K562 (cell line): Measurements from ENCODE around the gene S100P. TPM values are rescaled to one million over a fixed set of nuclear protein-coding genes. Genes with fewer than 3 reads are reported as not detected.

Experiments used
- ATAC-seq: fragments of 200-7000 bp; cut with Tn5 transposase; 3 replicates; pipeline ENCODE4 v1.9.1; 2020; ENCODE audit warnings: moderate library complexity
- BruUV-seq: library from RNA; stranded (reverse); fragments of 400-500 nt; replicated peaks from 2 replicates; lab custom pipeline; 2021; lab: Mats Ljungman, UMichigan
- CTCF ChIA-PET: fragments of 300-600 bp; formaldehyde crosslinking; extraction: SDS; loops from one replicate; lab custom pipeline; 2021; ENCODE audit warnings: low intra/inter-chr PET ratio; lab: Yijun Ruan, JAX
- POLR2A ChIA-PET: fragments of 300-600, 350-650 bp; sonication (Branson Sonifier 250); formaldehyde crosslinking; extraction: SDS; loops from one replicate; lab custom pipeline; 2021; ENCODE audit warnings: antibody characterized with exemption, inconsistent platforms; lab: Yijun Ruan, JAX
- DNase-seq, 4 experiments: peaks; one replicate each; pipeline versions ENCODE4 v3.0.0 to v3.0.0-alpha.2; 2011 to 2018; ENCODE audit warnings: low spot score in 3 of 4, mixed read lengths in 3 of 4; ENCODE audit errors: extremely low read depth in 1 of 4
- FAIRE-seq: peaks from 2 replicates; lab custom pipeline; 2011; peaks lifted over from hg19 to GRCh38; lab: Jason Lieb, UNC
- H2AFZ ChIP-seq: 2 replicates; pipeline ENCODE4 v1.6.0; 2011; ENCODE audit warnings: low read depth, low read length, control low read depth, inconsistent platforms
- H3K27ac ChIP-seq: fragments of 200-600 bp; 3 replicates; pipeline ENCODE4 v1.8.0; 2011; ENCODE audit warnings: low read depth, mild to moderate bottlenecking, control low read depth, inconsistent platforms, low read length, moderate library complexity, mixed read lengths; ENCODE audit errors: extremely low read depth
- H3K27me3 ChIP-seq, 2 experiments: fragments of 300-600 bp in 1 of 2; 2 replicates in 1 of 2; 3 replicates in 1 of 2; pipeline versions ENCODE4 v1.6.0 to v1.8.0; 2011; ENCODE audit warnings: inconsistent platforms in 2 of 2, low read length in 2 of 2, mild to moderate bottlenecking in 1 of 2, mixed read lengths in 1 of 2, moderate library complexity in 1 of 2; ENCODE audit not compliant: control insufficient read depth in 2 of 2, insufficient read depth in 2 of 2
- H3K36me3 ChIP-seq: fragments of 300-600 bp; 3 replicates; pipeline ENCODE4 v1.8.0; 2011; ENCODE audit warnings: mild to moderate bottlenecking, low read length, inconsistent platforms; ENCODE audit not compliant: control insufficient read depth, insufficient read depth
- H3K4me1 ChIP-seq, 2 experiments: fragments of 200-600 bp in 1 of 2; replicated peaks in 1 of 2; 2 replicates in 1 of 2; 3 replicates in 1 of 2; pipeline versions ENCODE4 v1.5.1 to v1.8.0; 2011; ENCODE audit warnings: inconsistent platforms in 2 of 2, low read length in 2 of 2, mild to moderate bottlenecking in 1 of 2, mixed read lengths in 1 of 2, moderate library complexity in 1 of 2; ENCODE audit not compliant: control insufficient read depth in 2 of 2, insufficient read depth in 2 of 2
- H3K4me2 ChIP-seq: 2 replicates; pipeline ENCODE4 v1.6.1; 2011; ENCODE audit warnings: low read length, control low read depth, inconsistent platforms, mixed read lengths; ENCODE audit not compliant: insufficient read depth
- H3K4me3 ChIP-seq: fragments of 200-600 bp; sonication (generic), shearing (Covaris generic); 2 replicates; pipeline ENCODE4 v1.5.1; 2016; ENCODE audit warnings: control low read depth, inconsistent platforms
- H3K79me2 ChIP-seq: fragments of 200-600 bp; 3 replicates; pipeline ENCODE4 v1.8.0; 2011; ENCODE audit warnings: low read length, inconsistent platforms; ENCODE audit not compliant: control insufficient read depth, insufficient read depth
- H3K9ac ChIP-seq, 2 experiments: 2 replicates each; pipeline versions ENCODE4 v1.6.0 to v1.6.1; 2011; ENCODE audit warnings: low read depth in 2 of 2, low read length in 2 of 2, control low read depth in 1 of 2, inconsistent platforms in 1 of 2, mild to moderate bottlenecking in 1 of 2, mixed read lengths in 1 of 2; ENCODE audit not compliant: insufficient read depth in 1 of 2
- H3K9me1 ChIP-seq: one replicate; pipeline ENCODE4 v1.6.0; 2011; ENCODE audit warnings: inconsistent platforms, mild to moderate bottlenecking, low read length, moderate library complexity; ENCODE audit not compliant: control insufficient read depth, insufficient read depth
- H3K9me3 ChIP-seq: replicated peaks from 2 replicates; pipeline ENCODE4 v1.5.1; 2011; ENCODE audit warnings: low read depth, low read length, inconsistent platforms; ENCODE audit not compliant: control insufficient read depth, insufficient read depth
- H4K20me1 ChIP-seq: replicated peaks from 2 replicates; pipeline ENCODE4 v1.6.1; 2011; ENCODE audit warnings: low read length, inconsistent platforms, mixed read lengths; ENCODE audit not compliant: control insufficient read depth, insufficient read depth
- BACH1 ChIP-seq: fragments of 200-800 bp; sonication (Bioruptor generic); IDR thresholded peaks from 2 replicates; pipeline ENCODE4 v1.6.1; 2016; ENCODE audit warnings: missing genetic modification characterization, missing compliant biosample characterization
- CEBPG ChIP-seq, 3 experiments: fragments of 200-800 bp in 1 of 3; sonication (Bioruptor generic) in 1 of 3; sonication (generic) in 1 of 3; formaldehyde crosslinking in 1 of 3; IDR thresholded peaks in 2 of 3; conservative IDR thresholded peaks in 1 of 3; 2 replicates each; pipeline versions ENCODE4 v1.6.1 to v1.8.0; 2016 to 2022; ENCODE audit warnings: missing compliant biosample characterization in 2 of 3, missing genetic modification characterization in 2 of 3, mild to moderate bottlenecking in 1 of 3, missing genetic modification reagents in 1 of 3
- FOXK2 ChIP-seq, 2 experiments: fragments of 450-650 bp; IDR thresholded peaks in 1 of 2; conservative IDR thresholded peaks in 1 of 2; 2 replicates each; pipeline ENCODE4 v1.6.1; 2016; ENCODE audit warnings: low read depth in 2 of 2, mild to moderate bottlenecking in 1 of 2
- KLF13 ChIP-seq: fragments of 450-650 bp; IDR thresholded peaks from 2 replicates; pipeline ENCODE4 v1.6.1; 2016; ENCODE audit warnings: missing genetic modification characterization, low read depth, mild to moderate bottlenecking, missing compliant biosample characterization, moderate library complexity, borderline replicate concordance
- MAFF ChIP-seq: IDR thresholded peaks from 2 replicates; pipeline ENCODE4 v1.6.1; 2012; ENCODE audit warnings: low read length, improper control_type of control experiment
- PML ChIP-seq: IDR thresholded peaks from 2 replicates; pipeline ENCODE4 v1.6.1; 2012; ENCODE audit warnings: low read length, inconsistent platforms
- SFPQ ChIP-seq: fragments of 200-400 bp; formaldehyde crosslinking; IDR thresholded peaks from 2 replicates; pipeline ENCODE4 v1.6.1; 2017; ENCODE audit warnings: mild to moderate bottlenecking, low read depth, low read length, moderate library complexity
- SMARCE1 ChIP-seq: fragments of 450-650 bp; IDR thresholded peaks from 2 replicates; pipeline ENCODE4 v1.7.1; 2016; ENCODE audit warnings: mild to moderate bottlenecking
- TBL1XR1 ChIP-seq, 2 experiments: IDR thresholded peaks; 2 replicates each; pipeline ENCODE4 v1.6.1; 2012; ENCODE audit warnings: improper control_type of control experiment in 2 of 2, low read length in 2 of 2, mild to moderate bottlenecking in 1 of 2
- ZNF584 ChIP-seq: fragments of 200-800 bp; sonication (Bioruptor generic); IDR thresholded peaks from 2 replicates; pipeline ENCODE4 v1.6.1; 2016; ENCODE audit warnings: low read depth, mild to moderate bottlenecking, missing genetic modification characterization, missing compliant biosample characterization
- ZNF592 ChIP-seq: fragments of 450-650 bp; IDR thresholded peaks from 2 replicates; pipeline ENCODE4 v1.6.1; 2017; ENCODE audit warnings: antibody characterized with exemption, mild to moderate bottlenecking
- ZNF77 ChIP-seq: fragments of 250-450 bp; sonication (Bioruptor Pico); IDR thresholded peaks from 2 replicates; pipeline ENCODE4 v1.5.0; 2020
- WGBS: fragments of 100-300 bp; shearing (Covaris generic); methylation state at CpG from one replicate; pipeline ENCODE4 v1.1.6; 2016; ENCODE audit warnings: low coverage, mixed read lengths; ENCODE audit not compliant: insufficient coverage; ENCODE audit errors: missing lambda C conversion rate; 5-methylcytosine and 5-hydroxymethylcytosine counted together
- in situ Hi-C: fragments of 300-500 bp; cut with MboI; formaldehyde crosslinking; loops from 4 replicates; pipeline ENCODE4 v1.15.0; 2018; ENCODE audit warnings: inconsistent platforms, mixed read lengths
- intact Hi-C: fragments of 100-400 bp; cut with micrococcal nuclease; formaldehyde crosslinking; loops from 2 replicates; pipeline ENCODE4 v1.14.2; 2022
- polyA plus RNA-seq, 8 experiments: library from polyadenylated mRNA; depleted of rRNA in 4 of 8; stranded (reverse) in 5 of 8; unstranded in 3 of 8; fragments of >200 nt; fragmentation: Nextera tagmentation in 2 of 8; fragmentation: Illumina TruSeq in 1 of 8; extraction: Ambion mirVana in 2 of 8; extraction: Trizol in 1 of 8; gene quantifications; 2 replicates each; pipeline versions ENCODE4 v1.2.1 to v1.2.3, GENCODE V29; 2011 to 2014; ENCODE audit warnings: inconsistent platforms in 1 of 8, missing spikeins in 1 of 8
- total RNA-seq, 7 experiments: library from RNA; depleted of rRNA in 6 of 7; stranded (reverse); fragments of >200 nt in 6 of 7; fragmentation: Illumina TruSeq in 2 of 7; extraction: Trizol in 2 of 7; gene quantifications; 2 replicates each; pipeline versions ENCODE4 v1.2.1 to v1.2.3, GENCODE V29; 2011 to 2021; ENCODE audit warnings: low replicate concordance in 1 of 7
- TF ChIP-seq, protein P1 (sequence below): fragments of 450-650 bp; formaldehyde crosslinking; IDR thresholded peaks from 2 replicates; pipeline ENCODE4 v1.4.0; 2020; ENCODE audit warnings: mild to moderate bottlenecking, moderate library complexity

S100P gene
- total and polyA plus RNA-seq, 9 of the 15 experiments (the other 6 are each of a cell fraction or from before 2014, with no cell fraction given) = 4.1 to 23.8 (median 7.5) TPM

GRCh38 chr4:6697131-6697530, 3.5 kb downstream of the S100P start:
- no peak for ATAC-seq
- H3K9me1 ChIP-seq = no peaks in the 10 kb centered on the region
- no peak overlapping the region; a peak in 1 of 4 replicates for H3K9ac ChIP-seq
- no peaks in the 10 kb centered on the region for H4K20me1 ChIP-seq
- H3K4me2 ChIP-seq = no peak overlapping the region
- no peak overlapping the region for H3K27ac ChIP-seq
- no peak for FAIRE-seq
- peaks cover 40 to 48% of the 10 kb centered on the region in 2 experiments for H3K4me1 ChIP-seq
- no peaks in the 10 kb centered on the region for H3K36me3 ChIP-seq
- no peaks in the 10 kb centered on the region for H3K9me3 ChIP-seq
- in situ Hi-C loops = no loop called here
- H3K79me2 ChIP-seq = no peaks in the 10 kb centered on the region
- ChIA-PET POLR2A (interaction anchor here (1.0 to 5.8 kb wide), 2 partner anchors 13 to 22 kb away, joined by 5 to 38 read pairs; partner anchors contain the start of gene MRFAP1L1), CTCF (no interaction called here)
- DNase-seq = no peak
- BruUV-seq = no TSS peak
- H3K27me3 ChIP-seq = no peaks in the 10 kb centered on the region
- no peak overlapping the region for H3K4me3 ChIP-seq
- intact Hi-C loops = no loop called here
- 86% methylated on average over 6 of the region's 6 CpGs for WGBS
- no peak overlapping the region for H2AFZ ChIP-seq
- TF ChIP-seq SFPQ (no peak), TBL1XR1 (IDR thresholded peaks at IDR 0.05; ENCODE audit: low read length in 2 of 2) (no peak), ZNF77 (CRISPR knock-in tag) (no peak), SMARCE1 (no peak), PML (no peak), MAFF (no peak), BACH1 (no peak), FOXK2 (conservative IDR thresholded peaks at IDR 0.05 in 1 of 2, IDR thresholded peaks at IDR 0.05 in 1 of 2; ENCODE audit: low read depth in 2 of 2) (no peak), ZNF584 (CRISPR knock-in tag) (no peak), CEBPG (CRISPR knock-in tag; IDR thresholded peaks at IDR 0.05) (no peak), CEBPG (tag; conservative IDR thresholded peaks at IDR 0.05 in 1 of 2, IDR thresholded peaks at IDR 0.05 in 1 of 2) (no peak), KLF13 (tag) (no peak), ZNF592 (no peak)
- TF ChIP-seq, protein P1, sequence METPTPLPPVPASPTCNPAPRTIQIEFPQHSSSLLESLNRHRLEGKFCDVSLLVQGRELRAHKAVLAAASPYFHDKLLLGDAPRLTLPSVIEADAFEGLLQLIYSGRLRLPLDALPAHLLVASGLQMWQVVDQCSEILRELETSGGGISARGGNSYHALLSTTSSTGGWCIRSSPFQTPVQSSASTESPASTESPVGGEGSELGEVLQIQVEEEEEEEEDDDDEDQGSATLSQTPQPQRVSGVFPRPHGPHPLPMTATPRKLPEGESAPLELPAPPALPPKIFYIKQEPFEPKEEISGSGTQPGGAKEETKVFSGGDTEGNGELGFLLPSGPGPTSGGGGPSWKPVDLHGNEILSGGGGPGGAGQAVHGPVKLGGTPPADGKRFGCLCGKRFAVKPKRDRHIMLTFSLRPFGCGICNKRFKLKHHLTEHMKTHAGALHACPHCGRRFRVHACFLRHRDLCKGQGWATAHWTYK (CRISPR knock-in tag) = no peak
